ENCODE data around the gene BUD31.

GRCh38 chr7:99392659-99393354, 16.0 kb upstream of the BUD31 start:
- TF ChIP-seq POLR2A (IDR thresholded peaks at IDR 0.05) (no peak), CTCF (IDR thresholded peaks at IDR 0.05) (no peak), EP300 (IDR thresholded peaks at IDR 0.05) (no peak)
